ENCODE results near the gene TCEA3.

DNA sequence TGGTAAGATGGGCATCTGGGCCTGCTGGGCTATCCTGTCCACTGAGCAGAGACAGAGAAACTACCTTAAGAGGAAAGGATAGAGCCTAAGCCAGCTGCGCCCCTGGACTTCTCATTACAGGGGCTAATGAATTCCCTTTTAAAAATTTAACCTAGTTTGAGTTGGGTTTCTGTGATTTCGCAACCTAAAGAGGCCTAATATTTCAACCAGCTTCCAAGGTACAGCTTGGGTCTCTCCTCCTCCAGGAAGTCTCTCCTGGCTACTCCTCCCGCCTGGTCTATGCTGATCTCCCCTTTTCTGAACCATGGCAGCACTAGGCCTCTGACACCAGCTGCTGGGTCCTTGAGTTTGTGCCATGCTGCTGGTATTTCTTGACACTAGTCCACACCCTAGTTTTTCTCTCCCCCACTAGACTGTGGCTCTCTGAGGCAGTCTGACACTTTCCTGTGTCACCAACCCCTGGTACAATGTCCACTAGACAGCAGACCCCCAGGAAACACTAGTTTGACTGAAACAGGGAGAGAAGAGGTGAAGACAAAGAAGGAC, 29.0 kb upstream of the TCEA3 start:
- TF ChIP-seq, protein P1, sequence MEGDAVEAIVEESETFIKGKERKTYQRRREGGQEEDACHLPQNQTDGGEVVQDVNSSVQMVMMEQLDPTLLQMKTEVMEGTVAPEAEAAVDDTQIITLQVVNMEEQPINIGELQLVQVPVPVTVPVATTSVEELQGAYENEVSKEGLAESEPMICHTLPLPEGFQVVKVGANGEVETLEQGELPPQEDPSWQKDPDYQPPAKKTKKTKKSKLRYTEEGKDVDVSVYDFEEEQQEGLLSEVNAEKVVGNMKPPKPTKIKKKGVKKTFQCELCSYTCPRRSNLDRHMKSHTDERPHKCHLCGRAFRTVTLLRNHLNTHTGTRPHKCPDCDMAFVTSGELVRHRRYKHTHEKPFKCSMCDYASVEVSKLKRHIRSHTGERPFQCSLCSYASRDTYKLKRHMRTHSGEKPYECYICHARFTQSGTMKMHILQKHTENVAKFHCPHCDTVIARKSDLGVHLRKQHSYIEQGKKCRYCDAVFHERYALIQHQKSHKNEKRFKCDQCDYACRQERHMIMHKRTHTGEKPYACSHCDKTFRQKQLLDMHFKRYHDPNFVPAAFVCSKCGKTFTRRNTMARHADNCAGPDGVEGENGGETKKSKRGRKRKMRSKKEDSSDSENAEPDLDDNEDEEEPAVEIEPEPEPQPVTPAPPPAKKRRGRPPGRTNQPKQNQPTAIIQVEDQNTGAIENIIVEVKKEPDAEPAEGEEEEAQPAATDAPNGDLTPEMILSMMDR (IDR thresholded peaks at IDR 0.05), result no peak
- no peak for TF ChIP-seq POLR2A (IDR thresholded peaks at IDR 0.05)
